Amygdala (tissue), 56 donors: ENCODE results near the gene TUBB3.
"Not testable (repeated sequence)": the region's sequence is repeated elsewhere in the genome, so short reads cannot be mapped to it uniquely, and the experiment has no call there.

Experiments used
- DNase-seq, 56 donors: peaks; one replicate each; lab custom pipeline; 2025; lab: John Stamatoyannopoulos, UW

Gene TUBB3

GRCh38 chr16:89958068-89958467, 34.9 kb downstream of the TUBB3 start:
- peak in 14 of 56 donors; percentile 2 to 61 (median 27) for DNase-seq

- DNase-seq: no peak
Observed at GRCh38 chr16:89958596-89958995, 35.5 kb downstream of the TUBB3 start.

GRCh38 chr16:89960966-89961365, 37.8 kb downstream of the TUBB3 start:
- no peak for DNase-seq

GRCh38 chr16:89961920-89962319, 38.8 kb downstream of the TUBB3 start:
- no peak for DNase-seq

- no peak for DNase-seq
Observed at GRCh38 chr16:89962754-89963498, 39.8 kb downstream of the TUBB3 start.

DNA sequence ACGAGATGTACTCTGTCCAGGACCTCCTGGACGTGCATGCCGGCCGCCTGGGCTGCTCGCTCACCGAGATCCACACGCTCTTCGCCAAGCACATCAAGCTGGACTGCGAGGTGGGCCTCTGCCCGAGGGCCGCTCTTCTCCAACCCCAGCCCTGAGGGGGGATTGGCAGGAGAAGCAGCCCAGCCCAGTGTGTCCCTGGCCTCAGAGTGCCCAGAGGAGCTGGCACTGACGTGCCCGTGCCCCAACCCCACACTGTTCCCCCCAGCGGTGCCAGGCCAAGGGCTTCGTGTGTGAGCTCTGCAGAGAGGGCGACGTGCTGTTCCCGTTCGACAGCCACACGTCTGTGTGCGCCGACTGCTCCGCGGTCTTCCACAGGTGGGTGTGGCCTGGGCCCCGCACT, 41.1 kb downstream of the TUBB3 start:
- DNase-seq: no peak

- no peak for DNase-seq
Observed at GRCh38 chr16:89965447-89966225, 42.5 kb downstream of the TUBB3 start.

DNA sequence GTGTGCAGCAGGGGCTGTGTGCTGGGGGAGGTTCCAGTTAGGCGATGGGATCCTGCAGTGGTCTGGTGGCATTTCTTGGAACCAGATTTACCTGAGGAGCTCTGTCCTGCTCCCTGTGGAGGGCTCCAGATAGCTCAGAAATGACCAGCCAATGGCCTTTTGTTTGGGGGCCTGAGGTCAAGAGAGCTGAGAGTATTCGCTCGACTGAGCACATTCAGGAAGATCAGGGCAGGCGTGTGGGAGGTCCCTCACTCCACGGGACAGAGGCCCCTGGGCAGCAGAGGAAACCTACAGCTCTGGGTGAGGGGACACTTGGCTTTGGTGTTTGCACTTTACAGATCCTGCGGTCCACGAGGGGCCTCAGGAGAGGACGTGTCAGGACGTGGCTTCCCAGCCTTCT, 43.6 kb downstream of the TUBB3 start:
- no peak for DNase-seq

DNA sequence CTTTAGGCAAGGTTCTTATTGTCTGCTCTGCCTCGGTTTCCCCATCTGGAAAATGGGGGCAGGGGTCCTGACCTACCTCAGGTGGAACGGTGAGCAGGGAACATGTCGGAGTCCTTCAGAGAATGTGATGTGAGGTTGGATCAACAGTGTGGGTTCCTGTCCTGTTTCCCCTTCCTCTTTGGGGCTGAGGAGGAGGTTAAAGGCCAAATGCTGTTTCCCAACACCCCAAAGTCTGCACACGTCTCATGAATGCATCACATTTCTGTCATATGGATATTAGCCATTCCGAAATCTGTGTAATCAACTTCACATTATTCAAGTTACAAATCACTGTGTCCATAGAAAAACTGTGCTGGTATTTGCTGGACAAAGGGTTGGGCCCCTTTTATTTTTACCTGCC, 44.3 kb downstream of the TUBB3 start:
- DNase-seq: not testable (repeated sequence)

GRCh38 chr16:89968074-89968473, 44.9 kb downstream of the TUBB3 start:
- not testable (repeated sequence) for DNase-seq

GRCh38 chr16:89969741-89970410, 46.7 kb downstream of the TUBB3 start:
- peak in 9 of 56 donors; percentile 1 to 43 (median 16) for DNase-seq

- peak in 2 of 56 donors; percentile 45 to 46 for DNase-seq
Observed at GRCh38 chr16:89971495-89972243, 48.5 kb downstream of the TUBB3 start.

GRCh38 chr16:89972244-89973234, 49.4 kb downstream of the TUBB3 start:
- DNase-seq: peak; percentile 26 to 95 (median 81)

GRCh38 chr16:89973235-89973634, 50.1 kb downstream of the TUBB3 start:
- DNase-seq: no peak

- DNase-seq: no peak
Observed at GRCh38 chr16:89973654-89974335, 50.7 kb downstream of the TUBB3 start.

DNA sequence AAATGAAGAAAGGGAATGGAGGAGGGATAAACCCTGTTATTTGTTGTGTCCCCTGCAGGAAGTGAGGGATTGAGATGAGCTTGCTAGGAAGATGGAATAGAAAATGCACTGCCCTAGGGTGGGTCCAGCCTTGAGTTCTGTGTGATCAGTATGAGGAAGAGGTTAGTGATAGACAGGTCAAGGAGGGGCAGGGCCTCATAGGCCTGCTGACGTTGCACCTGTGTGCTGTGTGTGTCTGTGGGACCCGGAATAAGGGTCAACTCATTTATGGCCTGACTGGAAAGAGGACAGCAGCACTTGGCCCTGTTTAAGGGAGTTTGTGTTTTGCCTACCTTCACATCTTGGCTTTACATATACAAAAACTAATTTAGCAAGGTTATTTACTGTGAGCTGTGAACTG, 51.7 kb downstream of the TUBB3 start:
- no peak for DNase-seq

- DNase-seq: no peak
Observed at GRCh38 chr16:89981414-89981813, 58.3 kb downstream of the TUBB3 start.

DNA sequence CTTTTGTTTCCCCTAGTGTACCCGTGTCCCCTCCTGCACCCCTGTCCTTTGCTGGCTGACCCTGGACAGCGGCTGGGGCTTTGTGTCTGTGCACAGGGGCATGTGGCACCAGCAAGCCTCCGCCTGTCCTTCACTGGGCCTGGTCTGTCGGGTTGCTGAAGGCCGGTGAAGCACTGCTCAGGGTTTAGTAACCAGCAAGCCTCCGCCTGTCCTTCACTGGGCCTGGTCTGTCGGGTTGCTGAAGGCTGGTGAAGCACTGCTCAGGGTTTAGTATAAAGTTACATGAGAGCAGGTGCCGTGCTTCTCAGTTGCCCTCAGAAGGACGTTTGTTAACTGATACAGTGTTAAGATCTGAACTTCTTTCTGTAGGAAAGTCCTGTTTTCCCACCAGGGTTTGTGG, 59.2 kb downstream of the TUBB3 start:
- DNase-seq: no peak

GRCh38 chr16:89983536-89983935, 60.4 kb downstream of the TUBB3 start:
- DNase-seq: no peak
